MM.1S (cell line): Measurements from ENCODE around the gene HDAC3.

Experiments
- DNase-seq: peaks from one replicate; pipeline ENCODE4 v3.0.0-alpha.2; 2015
- H2AFZ ChIP-seq: fragments of 300-600 bp; sonication (generic); 2 replicates; pipeline ENCODE4 v1.6.0; 2016; ENCODE audit warnings: antibody characterized with exemption, low read length
- H3F3A ChIP-seq: fragments of 300-600 bp; sonication (generic); 2 replicates; pipeline ENCODE4 v1.6.1; 2016; ENCODE audit warnings: mild to moderate bottlenecking, antibody characterized with exemption, low read length, moderate library complexity, mixed read lengths; ENCODE audit not compliant: insufficient read depth
- H3K27ac ChIP-seq: fragments of 300-600 bp; sonication (generic); 2 replicates; pipeline ENCODE4 v1.5.1; 2016; ENCODE audit warnings: mild to moderate bottlenecking, low read length
- H3K27me3 ChIP-seq: fragments of 300-600 bp; sonication (generic); replicated peaks from 2 replicates; pipeline ENCODE4 v1.6.0; 2016; ENCODE audit warnings: low read length; ENCODE audit not compliant: insufficient read depth
- H3K36me3 ChIP-seq: fragments of 300-600 bp; sonication (generic); replicated peaks from 2 replicates; pipeline ENCODE4 v1.6.1; 2016; ENCODE audit warnings: mild to moderate bottlenecking, low read length, mixed read lengths; ENCODE audit not compliant: insufficient read depth
- H3K4me1 ChIP-seq: fragments of 300-600 bp; sonication (generic); 2 replicates; pipeline ENCODE4 v1.6.1; 2016; ENCODE audit warnings: low read length, mixed read lengths
- H3K4me2 ChIP-seq: fragments of 300-600 bp; sonication (generic); 2 replicates; pipeline ENCODE4 v1.6.0; 2016; ENCODE audit warnings: low read depth, low read length
- H3K4me3 ChIP-seq: fragments of 300-600 bp; sonication (generic); 2 replicates; pipeline ENCODE4 v1.5.1; 2016; ENCODE audit warnings: low read length, mixed read lengths
- H3K79me2 ChIP-seq: fragments of 300-600 bp; sonication (generic); 2 replicates; pipeline ENCODE4 v1.6.1; 2016; ENCODE audit warnings: mixed run types, low read length, mixed read lengths
- H3K9ac ChIP-seq: fragments of 300-600 bp; sonication (generic); 2 replicates; pipeline ENCODE4 v1.6.1; 2016; ENCODE audit warnings: low read length, mixed read lengths
- H3K9me2 ChIP-seq: fragments of 300-600 bp; sonication (generic); replicated peaks from 2 replicates; pipeline ENCODE4 v1.6.1; 2016; ENCODE audit warnings: mild to moderate bottlenecking, low read length, mixed read lengths; ENCODE audit not compliant: insufficient read depth
- H3K9me3 ChIP-seq: fragments of 300-600 bp; sonication (generic); replicated peaks from 2 replicates; pipeline ENCODE4 v1.6.1; 2016; ENCODE audit warnings: mild to moderate bottlenecking, low read length, mixed read lengths; ENCODE audit not compliant: insufficient read depth
- H4K20me1 ChIP-seq: fragments of 300-600 bp; sonication (generic); 2 replicates; pipeline ENCODE4 v1.6.1; 2016; ENCODE audit warnings: mild to moderate bottlenecking, low read length, moderate library complexity, mixed read lengths; ENCODE audit not compliant: insufficient read depth
- CTCF ChIP-seq: fragments of 300-600 bp; sonication (generic); IDR thresholded peaks from 2 replicates; pipeline ENCODE4 v1.5.1; 2016; ENCODE audit warnings: antibody characterized with exemption, low read length, mixed read lengths
- EZH2 ChIP-seq: fragments of 300-600 bp; sonication (generic); optimal IDR thresholded peaks from 2 replicates; pipeline ENCODE3; 2017; ENCODE audit warnings: low read depth, mild to moderate bottlenecking, antibody characterized with exemption, low read length, mixed read lengths
- EZH2phosphoT487 ChIP-seq: fragments of 300-600 bp; sonication (generic); IDR thresholded peaks from 2 replicates; pipeline ENCODE4 v1.6.1; 2018; ENCODE audit warnings: antibody characterized with exemption, low read length

The HDAC3 gene

DNA sequence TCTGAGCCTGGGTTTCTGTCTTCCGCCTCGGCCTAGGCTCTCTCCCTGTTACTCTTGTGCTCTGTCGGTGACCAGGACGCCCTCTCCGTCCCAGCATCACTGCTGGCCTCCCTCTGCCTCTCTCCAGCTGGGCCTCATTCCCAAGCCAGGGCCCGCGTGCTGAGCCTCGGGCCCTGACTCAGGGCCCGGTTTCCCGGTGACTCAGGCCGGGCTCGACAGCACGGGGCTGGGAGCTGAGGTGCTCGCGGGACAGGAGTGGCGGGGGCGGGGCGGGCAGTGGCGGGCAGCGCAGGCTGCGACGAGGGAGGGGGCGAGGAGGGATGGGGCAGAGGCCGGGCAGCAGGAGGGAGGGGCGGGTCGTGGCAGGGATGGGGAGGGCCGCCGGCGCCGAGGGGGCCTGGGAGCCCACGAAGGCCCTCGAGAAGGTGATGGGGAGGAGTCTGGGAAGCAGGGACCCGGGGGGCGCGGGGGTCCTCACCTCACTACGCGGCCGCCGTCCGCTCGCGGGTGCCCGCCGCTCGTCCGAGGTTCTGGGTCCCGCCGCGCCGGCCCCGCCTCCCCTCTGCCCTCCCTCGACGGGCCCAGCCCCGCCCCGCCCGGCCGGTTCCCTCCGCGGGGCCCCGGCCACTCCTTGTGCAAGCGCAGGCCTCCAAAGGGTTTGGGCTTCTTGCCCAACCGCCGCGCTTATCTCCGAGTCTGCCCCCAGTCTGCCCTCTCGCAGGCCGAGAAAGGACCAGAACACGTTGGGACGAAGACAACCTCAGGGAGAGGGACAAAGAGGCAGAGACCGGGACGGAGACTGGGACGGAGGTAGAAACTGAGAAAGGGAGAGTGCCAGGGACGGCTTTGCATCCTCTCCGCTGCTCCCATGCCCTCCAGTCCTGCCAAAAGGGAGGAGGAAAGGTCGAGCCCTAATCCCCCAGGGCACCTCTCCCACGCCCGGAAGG, 45.3 kb upstream of the HDAC3 start, which contains the start of gene ARAP3:
Gene ARAP3 (minus strand): TSS at position 536 of the 947 bp plus-strand sequence. CDS start 1,744 bp downstream, outside the sequence.
- Histone ChIP-seq H3K4me2 (peak within 1 kb of the TSS; percentile 61; the same call in 1 of the 2 replicates), H2AFZ (peak within 1 kb of the TSS; percentile 45; the same call in 1 of the 2 replicates)
- TF ChIP-seq EZH2, result no peak
- no peak for TF ChIP-seq CTCF
- no peak for TF ChIP-seq EZH2phosphoT487

DNA sequence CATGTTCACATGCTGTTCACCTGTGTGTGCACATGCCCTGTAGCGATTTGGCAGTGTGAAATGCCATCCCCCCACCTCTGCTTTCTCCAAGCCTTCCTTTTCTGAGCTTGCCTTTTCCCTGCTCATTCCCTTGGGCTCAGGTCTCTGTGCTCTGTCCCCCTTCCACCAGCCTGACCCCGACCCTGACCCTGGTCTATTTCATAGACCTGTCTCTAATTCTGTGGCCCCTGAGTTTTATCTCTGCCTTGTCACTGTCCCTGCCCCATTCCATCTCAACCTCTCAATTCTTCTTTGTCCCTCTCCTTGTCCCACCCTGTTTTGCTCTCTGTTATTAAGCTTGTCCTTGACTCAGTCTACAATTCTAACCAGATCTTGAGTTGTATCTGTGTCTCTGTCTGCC, 44.6 kb upstream of the HDAC3 start:
- no peaks in the 10 kb centered on the region for H3K9me2 ChIP-seq
- H3K79me2 ChIP-seq, result no peaks in the 10 kb centered on the region
- H3K4me1 ChIP-seq, result no peaks in the 10 kb centered on the region
- TF ChIP-seq EZH2, result no peak
- TF ChIP-seq CTCF, result no peak
- TF ChIP-seq EZH2phosphoT487, result no peak
- H3F3A ChIP-seq, result no peaks in the 10 kb centered on the region
- H4K20me1 ChIP-seq, result no peaks in the 10 kb centered on the region
- H3K4me2 ChIP-seq, result peak overlapping the region; percentile 61; the same call in 1 of the 2 replicates
- no peaks in the 10 kb centered on the region for H3K9me3 ChIP-seq
- DNase-seq, result no peak
- peaks cover 13% of the 10 kb centered on the region; the same call in 1 of the 2 replicates for H3K27me3 ChIP-seq
- H3K4me3 ChIP-seq, result no peak overlapping the region; the same call in 1 of the 2 replicates
- H3K36me3 ChIP-seq, result no peaks in the 10 kb centered on the region
- H3K9ac ChIP-seq, result no peak overlapping the region
- H2AFZ ChIP-seq, result peak overlapping the region; percentile 45; the same call in 1 of the 2 replicates
- H3K27ac ChIP-seq, result no peak overlapping the region

More for the DNA sequence above, 45.3 kb upstream of the HDAC3 start, which contains the start of gene ARAP3:
- H3K36me3 ChIP-seq, result no peaks in the 10 kb centered on the region
- no peak within 1 kb of the TSS for H3K9ac ChIP-seq
- H3K4me3 ChIP-seq, result no peak within 1 kb of the TSS; the same call in 1 of the 2 replicates
- no peaks in the 10 kb centered on the region for H3F3A ChIP-seq
- peaks cover 13% of the 10 kb centered on the region; the same call in 1 of the 2 replicates for H3K27me3 ChIP-seq
- no peak for DNase-seq
- H3K9me3 ChIP-seq, result no peaks in the 10 kb centered on the region
- H3K27ac ChIP-seq, result no peak within 1 kb of the TSS
- no peaks in the 10 kb centered on the region for H4K20me1 ChIP-seq
- H3K79me2 ChIP-seq, result no peaks in the 10 kb centered on the region
- H3K4me1 ChIP-seq, result no peaks in the 10 kb centered on the region
- no peaks in the 10 kb centered on the region for H3K9me2 ChIP-seq

DNA sequence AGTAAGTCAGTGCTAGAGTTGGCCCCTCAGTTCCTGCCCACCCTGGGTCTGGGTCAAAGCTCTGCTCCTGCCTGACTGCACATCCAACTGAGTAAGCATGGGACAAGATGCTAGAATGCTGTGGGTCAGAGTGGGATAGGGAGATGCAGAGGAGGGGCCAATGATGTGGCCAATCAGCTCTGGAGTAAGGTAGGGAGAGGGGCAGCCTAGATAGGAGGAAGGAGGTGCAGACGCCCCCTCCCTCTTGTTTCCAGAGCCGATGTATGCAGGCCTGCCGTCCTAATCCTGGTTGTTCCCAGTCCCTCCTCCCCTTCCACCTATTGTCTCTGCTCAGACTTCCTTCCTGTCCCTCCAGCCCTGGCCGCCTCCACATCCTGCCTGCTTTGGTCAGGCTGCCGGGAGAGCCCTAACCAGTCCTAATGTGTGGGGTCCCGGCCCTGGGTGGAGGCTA, 44.1 kb upstream of the HDAC3 start:
- no peak overlapping the region for H3K4me3 ChIP-seq
- no peak overlapping the region for H3K4me2 ChIP-seq
- H3K79me2 ChIP-seq, result no peaks in the 10 kb centered on the region
- H3K27ac ChIP-seq, result no peak overlapping the region
- H3K36me3 ChIP-seq, result no peaks in the 10 kb centered on the region
- no peak overlapping the region for H3K9ac ChIP-seq
- no peaks in the 10 kb centered on the region for H3K4me1 ChIP-seq
- no peaks in the 10 kb centered on the region for H3K9me3 ChIP-seq
- H2AFZ ChIP-seq, result no peak overlapping the region
- H3K9me2 ChIP-seq, result no peaks in the 10 kb centered on the region
- H3F3A ChIP-seq, result no peaks in the 10 kb centered on the region
- no peak for TF ChIP-seq EZH2phosphoT487
- TF ChIP-seq EZH2, result no peak
- TF ChIP-seq CTCF, result no peak
- H3K27me3 ChIP-seq, result peaks cover 13% of the 10 kb centered on the region; the same call in 1 of the 2 replicates
- no peaks in the 10 kb centered on the region for H4K20me1 ChIP-seq
- no peak for DNase-seq
